ENCODE measurements around the gene ACE. TPM values are rescaled to one million over a fixed set of nuclear protein-coding genes. Genes with fewer than 3 reads are reported as not detected.

Gene ACE
- total RNA-seq, 1 donor from 2014 or later: 3.6 TPM

DNA sequence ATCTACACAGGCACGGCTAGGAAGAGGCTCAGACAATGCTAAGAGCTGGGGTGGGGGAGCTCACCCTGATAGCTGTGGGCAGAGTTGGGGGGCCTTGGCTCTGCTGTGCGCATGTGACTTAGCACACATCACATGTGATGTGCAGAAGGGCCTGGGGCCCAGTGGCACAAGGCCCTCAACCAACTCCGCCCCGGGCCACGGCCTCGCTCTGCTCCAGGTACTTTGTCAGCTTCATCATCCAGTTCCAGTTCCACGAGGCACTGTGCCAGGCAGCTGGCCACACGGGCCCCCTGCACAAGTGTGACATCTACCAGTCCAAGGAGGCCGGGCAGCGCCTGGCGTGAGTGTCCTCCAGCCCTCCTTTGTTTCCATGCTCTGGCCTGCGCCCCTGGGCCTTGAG is 19.3 kb downstream of the ACE start:
- Mint-ChIP-seq H3K27ac (no peak overlapping the region), H3K36me3 (no peaks in the 10 kb centered on the region), H3K4me1 (ENCODE audit: unreplicated experiment) (peaks cover 8% of the 10 kb centered on the region), H3K9me3 (no peaks in the 10 kb centered on the region), H3K27me3 (peaks cover 16% of the 10 kb centered on the region), H3K4me3 (no peak overlapping the region)
- TF ChIP-seq, protein P1, sequence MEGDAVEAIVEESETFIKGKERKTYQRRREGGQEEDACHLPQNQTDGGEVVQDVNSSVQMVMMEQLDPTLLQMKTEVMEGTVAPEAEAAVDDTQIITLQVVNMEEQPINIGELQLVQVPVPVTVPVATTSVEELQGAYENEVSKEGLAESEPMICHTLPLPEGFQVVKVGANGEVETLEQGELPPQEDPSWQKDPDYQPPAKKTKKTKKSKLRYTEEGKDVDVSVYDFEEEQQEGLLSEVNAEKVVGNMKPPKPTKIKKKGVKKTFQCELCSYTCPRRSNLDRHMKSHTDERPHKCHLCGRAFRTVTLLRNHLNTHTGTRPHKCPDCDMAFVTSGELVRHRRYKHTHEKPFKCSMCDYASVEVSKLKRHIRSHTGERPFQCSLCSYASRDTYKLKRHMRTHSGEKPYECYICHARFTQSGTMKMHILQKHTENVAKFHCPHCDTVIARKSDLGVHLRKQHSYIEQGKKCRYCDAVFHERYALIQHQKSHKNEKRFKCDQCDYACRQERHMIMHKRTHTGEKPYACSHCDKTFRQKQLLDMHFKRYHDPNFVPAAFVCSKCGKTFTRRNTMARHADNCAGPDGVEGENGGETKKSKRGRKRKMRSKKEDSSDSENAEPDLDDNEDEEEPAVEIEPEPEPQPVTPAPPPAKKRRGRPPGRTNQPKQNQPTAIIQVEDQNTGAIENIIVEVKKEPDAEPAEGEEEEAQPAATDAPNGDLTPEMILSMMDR (conservative IDR thresholded peaks at IDR 0.05): no peak
- DNase-seq (ENCODE audit: extremely low spot score, unreplicated experiment): no peak

DNA sequence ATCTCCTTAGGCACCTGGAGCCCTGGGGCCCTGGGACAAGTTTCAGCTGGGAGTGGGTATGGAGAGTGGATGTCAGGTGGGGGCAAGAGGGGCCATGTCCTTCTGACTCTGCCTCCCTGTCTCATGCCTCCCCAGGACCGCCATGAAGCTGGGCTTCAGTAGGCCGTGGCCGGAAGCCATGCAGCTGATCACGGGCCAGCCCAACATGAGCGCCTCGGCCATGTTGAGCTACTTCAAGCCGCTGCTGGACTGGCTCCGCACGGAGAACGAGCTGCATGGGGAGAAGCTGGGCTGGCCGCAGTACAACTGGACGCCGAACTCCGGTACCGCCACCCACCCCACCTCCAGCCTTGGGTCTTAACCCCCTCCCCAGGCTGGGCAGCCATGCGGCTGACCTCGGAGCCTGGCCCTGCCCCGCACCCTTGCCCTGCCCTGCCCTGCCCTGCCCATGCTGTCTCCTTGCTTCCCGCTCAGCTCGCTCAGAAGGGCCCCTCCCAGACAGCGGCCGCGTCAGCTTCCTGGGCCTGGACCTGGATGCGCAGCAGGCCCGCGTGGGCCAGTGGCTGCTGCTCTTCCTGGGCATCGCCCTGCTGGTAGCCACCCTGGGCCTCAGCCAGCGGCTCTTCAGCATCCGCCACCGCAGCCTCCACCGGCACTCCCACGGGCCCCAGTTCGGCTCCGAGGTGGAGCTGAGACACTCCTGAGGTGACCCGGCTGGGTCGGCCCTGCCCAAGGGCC is 20.0 kb downstream of the ACE start:
- Mint-ChIP-seq H3K4me3 (no peak overlapping the region), H3K27me3 (peaks cover 22% of the 10 kb centered on the region), H3K36me3 (no peaks in the 10 kb centered on the region), H3K9me3 (no peaks in the 10 kb centered on the region), H3K27ac (no peak overlapping the region), H3K4me1 (ENCODE audit: unreplicated experiment) (peaks cover 8% of the 10 kb centered on the region)
- DNase-seq (ENCODE audit: extremely low spot score, unreplicated experiment): no peak
- TF ChIP-seq, protein P1 (conservative IDR thresholded peaks at IDR 0.05): no peak

DNA sequence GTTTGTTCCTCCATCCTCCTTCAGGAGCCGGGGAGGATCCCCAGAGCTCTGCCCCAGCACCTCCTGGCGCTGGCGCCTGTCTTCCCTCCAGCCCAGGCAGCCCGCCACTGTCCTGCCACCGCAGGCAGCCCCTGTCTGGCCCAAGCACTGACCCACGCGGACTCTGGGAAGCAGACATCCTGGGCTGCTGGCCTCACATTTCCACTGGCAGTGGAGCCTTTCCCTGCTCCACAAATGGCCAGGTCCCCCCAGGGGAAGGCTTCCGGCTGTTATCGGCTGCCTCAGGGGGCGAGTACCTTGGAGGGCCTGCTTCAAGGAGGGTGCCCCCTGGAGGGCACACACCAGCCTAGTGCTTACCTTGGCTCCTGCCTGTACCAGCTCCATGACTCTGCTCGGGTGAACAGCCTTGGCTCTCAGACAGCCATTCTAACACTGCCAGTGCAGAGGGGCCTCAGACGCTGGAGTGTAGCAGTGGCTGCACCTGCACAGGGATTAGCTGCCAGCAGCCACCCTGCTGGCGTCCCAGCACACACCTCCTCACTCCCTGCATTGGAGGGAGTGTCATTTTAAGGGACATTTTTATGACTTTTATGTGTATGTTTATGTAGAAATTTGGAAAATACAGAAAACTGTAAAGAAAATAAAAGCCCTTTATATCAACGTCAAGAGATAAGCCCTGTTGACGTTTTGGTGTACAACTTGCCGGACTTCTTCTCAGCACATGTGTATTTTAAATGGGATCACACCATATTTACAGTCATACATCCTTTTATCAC is 21.0 kb downstream of the ACE start:
- H3K27ac Mint-ChIP-seq: no peak overlapping the region
- no peak for DNase-seq (ENCODE audit: extremely low spot score, unreplicated experiment)

DNA sequence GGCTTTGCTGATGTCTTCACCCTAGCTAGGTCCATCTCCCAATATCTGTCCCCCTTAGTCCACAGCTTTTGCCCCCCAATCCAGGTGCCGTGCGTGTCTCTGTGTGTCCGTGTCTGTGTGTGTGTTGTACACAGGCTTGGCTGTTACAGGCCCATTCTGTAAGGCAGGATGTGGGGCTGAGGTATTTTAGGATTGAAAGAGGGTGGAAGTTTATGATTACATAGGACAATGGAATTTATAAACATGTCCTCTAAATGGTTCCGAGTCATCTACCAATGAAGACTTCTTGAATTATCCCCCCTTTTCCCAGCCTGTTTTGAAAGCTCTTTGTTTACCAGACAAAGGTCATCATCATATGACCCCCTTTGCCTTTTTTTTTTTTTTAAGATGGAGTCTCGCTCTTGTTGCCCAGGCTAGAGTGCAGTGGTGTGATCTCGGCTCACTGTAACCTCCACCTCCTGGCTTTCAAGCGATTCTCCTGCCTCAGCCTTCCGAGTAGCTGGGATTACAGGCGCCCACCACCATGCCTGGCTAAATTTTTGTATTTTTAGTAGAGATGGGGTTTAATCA is 21.9 kb downstream of the ACE start:
- Mint-ChIP-seq H3K36me3 (no peaks in the 10 kb centered on the region), H3K9me3 (no peaks in the 10 kb centered on the region), H3K4me1 (ENCODE audit: unreplicated experiment) (peaks cover 14% of the 10 kb centered on the region), H3K27ac (peak overlapping the region; percentile 51), H3K27me3 (peaks cover 28% of the 10 kb centered on the region), H3K4me3 (no peak overlapping the region)
- TF ChIP-seq, protein P1 (conservative IDR thresholded peaks at IDR 0.05): no peak
- DNase-seq (ENCODE audit: extremely low spot score, unreplicated experiment): no peak

More for the DNA sequence above, 21.0 kb downstream of the ACE start:
- peaks cover 26% of the 10 kb centered on the region for H3K27me3 Mint-ChIP-seq
- H3K9me3 Mint-ChIP-seq: no peaks in the 10 kb centered on the region
- H3K36me3 Mint-ChIP-seq: no peaks in the 10 kb centered on the region
- peaks cover 11% of the 10 kb centered on the region for H3K4me1 Mint-ChIP-seq (ENCODE audit: unreplicated experiment)
- no peak overlapping the region for H3K4me3 Mint-ChIP-seq
- TF ChIP-seq, protein P1 (conservative IDR thresholded peaks at IDR 0.05): no peak

DNA sequence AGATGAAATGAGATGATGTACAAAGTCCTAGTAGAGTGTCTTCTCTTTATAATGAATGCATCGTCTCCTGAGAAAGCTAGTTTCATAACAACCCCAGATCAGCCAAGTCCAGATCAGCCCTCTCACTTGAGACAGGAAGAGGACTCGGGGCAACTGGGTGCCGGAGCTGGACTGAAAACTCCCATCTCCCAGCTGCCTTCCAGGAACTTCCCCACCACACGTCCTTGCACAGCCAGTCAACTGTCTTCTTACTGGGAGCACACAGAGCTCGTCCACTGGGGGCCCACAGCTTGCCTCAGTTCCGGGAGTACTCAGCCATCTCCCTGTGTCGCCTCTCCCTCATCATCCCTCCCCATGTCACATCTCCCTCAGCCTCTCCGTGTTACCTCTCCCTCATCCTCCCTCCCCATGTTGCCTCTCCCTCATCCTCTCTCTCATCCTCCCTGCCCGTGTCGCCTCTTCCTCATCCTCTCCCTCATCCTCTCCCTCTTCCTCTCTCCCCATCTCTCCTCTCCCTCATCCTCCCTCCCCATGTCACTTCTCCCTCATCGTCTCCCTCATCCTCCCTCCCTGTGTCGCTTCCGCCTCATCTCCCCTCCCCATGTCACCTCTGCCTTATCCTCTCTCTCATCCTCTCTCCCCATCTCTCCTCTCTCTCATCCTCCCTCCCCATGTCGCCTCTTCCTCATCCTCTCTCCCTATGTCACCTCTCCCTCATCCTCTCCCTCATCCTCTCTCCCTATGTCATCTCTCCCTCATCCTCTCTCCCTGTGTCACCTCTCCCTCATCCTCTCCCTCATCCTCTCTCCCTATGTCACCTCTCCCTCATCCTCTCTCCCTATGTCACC is 23.9 kb downstream of the ACE start:
- H3K27ac Mint-ChIP-seq: peak overlapping the region; percentile 39
- peaks cover 39% of the 10 kb centered on the region for H3K27me3 Mint-ChIP-seq

More for the DNA sequence above, 23.9 kb downstream of the ACE start:
- Mint-ChIP-seq H3K4me3 (no peak overlapping the region), H3K4me1 (ENCODE audit: unreplicated experiment) (peaks cover 14% of the 10 kb centered on the region), H3K9me3 (no peaks in the 10 kb centered on the region), H3K36me3 (no peaks in the 10 kb centered on the region)
- no peak for DNase-seq (ENCODE audit: extremely low spot score, unreplicated experiment)
- TF ChIP-seq, protein P1 (conservative IDR thresholded peaks at IDR 0.05): no peak

Measured in type B pancreatic cell (in vitro differentiated cells).